ENCODE data around the gene ARHGAP44.

Gene ARHGAP44

GRCh38 chr17:12887088-12887487 is 97.8 kb downstream of the ARHGAP44 start:
- H3K36me3 Mint-ChIP-seq (ENCODE audit: low read depth), result peaks cover 6% of the 10 kb centered on the region
- H3K4me1 Mint-ChIP-seq, result no peaks in the 10 kb centered on the region
- no peaks in the 10 kb centered on the region for H3K27me3 Mint-ChIP-seq (ENCODE audit: low read depth, poor library complexity)
- no peak overlapping the region for H3K4me3 Mint-ChIP-seq
- H3K27ac Mint-ChIP-seq, result no peak overlapping the region
- peaks cover 8% of the 10 kb centered on the region for H3K9me3 Mint-ChIP-seq
- DNase-seq, result no peak
- TF ChIP-seq CTCF (IDR thresholded peaks at IDR 0.05), result no peak

GRCh38 chr17:12896180-12896785 is 107.0 kb downstream of the ARHGAP44 start:
- TF ChIP-seq CTCF (IDR thresholded peaks at IDR 0.05), result no peak
- H3K4me1 Mint-ChIP-seq, result peaks cover 5% of the 10 kb centered on the region
- no peak for DNase-seq
- H3K9me3 Mint-ChIP-seq, result peaks cover 36% of the 10 kb centered on the region
- H3K27ac Mint-ChIP-seq, result no peak overlapping the region
- peaks cover 26% of the 10 kb centered on the region for H3K36me3 Mint-ChIP-seq (ENCODE audit: low read depth)
- no peaks in the 10 kb centered on the region for H3K27me3 Mint-ChIP-seq (ENCODE audit: low read depth, poor library complexity)
- H3K4me3 Mint-ChIP-seq, result no peak overlapping the region

- Mint-ChIP-seq H3K4me3 (no peak overlapping the region), H3K27me3 (ENCODE audit: low read depth, poor library complexity) (peaks cover 8% of the 10 kb centered on the region), H3K9me3 (peaks cover 23% of the 10 kb centered on the region), H3K4me1 (peaks cover 10% of the 10 kb centered on the region), H3K36me3 (ENCODE audit: low read depth) (peaks cover 25% of the 10 kb centered on the region), H3K27ac (no peak overlapping the region)
- no peak for TF ChIP-seq CTCF (IDR thresholded peaks at IDR 0.05)
- DNase-seq, result no peak
Measured at GRCh38 chr17:12898110-12898509, 108.8 kb downstream of the ARHGAP44 start.

- Mint-ChIP-seq H3K27me3 (ENCODE audit: low read depth, poor library complexity) (peaks cover 8% of the 10 kb centered on the region), H3K4me3 (no peak overlapping the region), H3K27ac (no peak overlapping the region), H3K4me1 (peaks cover 5% of the 10 kb centered on the region), H3K9me3 (peaks cover 22% of the 10 kb centered on the region), H3K36me3 (ENCODE audit: low read depth) (peaks cover 29% of the 10 kb centered on the region)
- TF ChIP-seq CTCF (IDR thresholded peaks at IDR 0.05), result no peak
- no peak for DNase-seq
Measured at GRCh38 chr17:12899604-12900003, 110.3 kb downstream of the ARHGAP44 start.

GRCh38 chr17:12900474-12900873 is 111.2 kb downstream of the ARHGAP44 start:
- H3K27me3 Mint-ChIP-seq (ENCODE audit: low read depth, poor library complexity), result peaks cover 8% of the 10 kb centered on the region
- DNase-seq, result no peak
- H3K27ac Mint-ChIP-seq, result no peak overlapping the region
- peaks cover 26% of the 10 kb centered on the region for H3K36me3 Mint-ChIP-seq (ENCODE audit: low read depth)
- TF ChIP-seq CTCF (IDR thresholded peaks at IDR 0.05), result no peak
- no peak overlapping the region for H3K4me3 Mint-ChIP-seq
- peaks cover 23% of the 10 kb centered on the region for H3K9me3 Mint-ChIP-seq
- H3K4me1 Mint-ChIP-seq, result peaks cover 5% of the 10 kb centered on the region

GRCh38 chr17:12902046-12902445 is 112.7 kb downstream of the ARHGAP44 start:
- peaks cover 28% of the 10 kb centered on the region for H3K9me3 Mint-ChIP-seq
- no peak for TF ChIP-seq CTCF (IDR thresholded peaks at IDR 0.05)
- H3K4me3 Mint-ChIP-seq, result no peak overlapping the region
- no peak overlapping the region for H3K27ac Mint-ChIP-seq
- H3K4me1 Mint-ChIP-seq, result peaks cover 5% of the 10 kb centered on the region
- peaks cover 32% of the 10 kb centered on the region for H3K36me3 Mint-ChIP-seq (ENCODE audit: low read depth)
- peaks cover 8% of the 10 kb centered on the region for H3K27me3 Mint-ChIP-seq (ENCODE audit: low read depth, poor library complexity)
- no peak for DNase-seq

All from nephron progenitor cell (in vitro differentiated cells).